ENCODE measurements around the gene PROZ.
A peak's percentile ranks its signal among the peaks of the same experiment; 100 is the strongest.

PROZ gene

GRCh38 chr13:113129480-113129879, 29.0 kb upstream of the PROZ start:
- Histone ChIP-seq H3K27ac (ENCODE audit: low read length, poor library complexity, severe bottlenecking) (no peak overlapping the region), H2BK120ac (ENCODE audit: low read depth, low read length) (no peak overlapping the region), H4K8ac (ENCODE audit: low read length) (no peak overlapping the region), H2BK5ac (ENCODE audit: low read depth, low read length, poor library complexity, severe bottlenecking) (no peak overlapping the region), H3K79me1 (replicated peaks; ENCODE audit: low read length, poor library complexity, severe bottlenecking) (no peaks in the 10 kb centered on the region), H2BK12ac (ENCODE audit: low read length in 2 of 2) (no peak overlapping the region), H2BK15ac (ENCODE audit: low read depth, poor library complexity, severe bottlenecking) (no peak overlapping the region), H3K18ac (ENCODE audit: low read depth in 1 of 2, low read length in 2 of 2) (no peak overlapping the region), H2AFZ (ENCODE audit: low read depth, low read length) (no peak overlapping the region), H3K9me3 (ENCODE audit: control insufficient read depth, low read length) (no peaks in the 10 kb centered on the region), H3K4me2 (ENCODE audit: low read length, poor library complexity, severe bottlenecking) (no peak overlapping the region), H3K27me3 (ENCODE audit: control insufficient read depth in 1 of 2, insufficient read depth in 1 of 2, low read length in 2 of 2) (peaks cover 7 to 24% of the 10 kb centered on the region in 2 experiments), H3K14ac (ENCODE audit: low read length in 2 of 2) (peak overlapping the region in 1 of 2 experiments; percentile 41), H3K23ac (ENCODE audit: low read length in 2 of 2) (no peak overlapping the region), H3K4me3 (ENCODE audit: insufficient read depth in 1 of 2, low read depth in 1 of 2, low read length in 2 of 2) (no peak overlapping the region), H3K4ac (ENCODE audit: low read depth in 1 of 2, low read length in 2 of 2) (no peak overlapping the region), H4K91ac (ENCODE audit: low read length) (no peak overlapping the region), H3K36me3 (ENCODE audit: control insufficient read depth in 1 of 2, insufficient read depth in 2 of 2, low read depth in 1 of 2, low read length in 2 of 2) (peaks cover 0 to 8% of the 10 kb centered on the region in 2 experiments), H2AK5ac (ENCODE audit: low read length, severe bottlenecking) (no peak overlapping the region), H3K4me1 (ENCODE audit: control insufficient read depth, insufficient read depth, low read depth, low read length) (no peaks in the 10 kb centered on the region), H3K9ac (ENCODE audit: low read length) (no peak overlapping the region)
- WGBS, result 79% methylated on average over 25 of the region's 27 CpGs
- no peak for DNase-seq

GRCh38 chr13:113129921-113130750, 28.3 kb upstream of the PROZ start:
- Histone ChIP-seq H3K27ac (ENCODE audit: low read length, poor library complexity, severe bottlenecking) (no peak overlapping the region), H2BK12ac (ENCODE audit: low read length in 2 of 2) (no peak overlapping the region), H3K4me3 (ENCODE audit: insufficient read depth in 1 of 2, low read depth in 1 of 2, low read length in 2 of 2) (peak overlapping the region in 1 of 2 experiments; percentile 20), H3K23ac (ENCODE audit: low read length in 2 of 2) (no peak overlapping the region), H3K4me1 (ENCODE audit: control insufficient read depth, insufficient read depth, low read depth, low read length) (no peaks in the 10 kb centered on the region), H2BK15ac (ENCODE audit: low read depth, poor library complexity, severe bottlenecking) (no peak overlapping the region), H4K8ac (ENCODE audit: low read length) (no peak overlapping the region), H3K36me3 (ENCODE audit: control insufficient read depth in 1 of 2, insufficient read depth in 2 of 2, low read depth in 1 of 2, low read length in 2 of 2) (peaks cover 0 to 8% of the 10 kb centered on the region in 2 experiments), H3K9ac (ENCODE audit: low read length) (no peak overlapping the region), H3K27me3 (ENCODE audit: control insufficient read depth in 1 of 2, insufficient read depth in 1 of 2, low read length in 2 of 2) (peaks cover 5 to 24% of the 10 kb centered on the region in 2 experiments), H4K91ac (ENCODE audit: low read length) (no peak overlapping the region), H3K14ac (ENCODE audit: low read length in 2 of 2) (no peak overlapping the region), H3K4me2 (ENCODE audit: low read length, poor library complexity, severe bottlenecking) (no peak overlapping the region), H3K79me1 (replicated peaks; ENCODE audit: low read length, poor library complexity, severe bottlenecking) (no peaks in the 10 kb centered on the region), H2AK5ac (ENCODE audit: low read length, severe bottlenecking) (no peak overlapping the region), H3K18ac (ENCODE audit: low read depth in 1 of 2, low read length in 2 of 2) (no peak overlapping the region), H2AFZ (ENCODE audit: low read depth, low read length) (no peak overlapping the region), H2BK120ac (ENCODE audit: low read depth, low read length) (no peak overlapping the region), H3K9me3 (ENCODE audit: control insufficient read depth, low read length) (no peaks in the 10 kb centered on the region), H2BK5ac (ENCODE audit: low read depth, low read length, poor library complexity, severe bottlenecking) (no peak overlapping the region), H3K4ac (ENCODE audit: low read depth in 1 of 2, low read length in 2 of 2) (no peak overlapping the region)
- 96% methylated on average over 60 of the region's 60 CpGs for WGBS
- DNase-seq, result no peak

- H3K9me3 ChIP-seq (ENCODE audit: control insufficient read depth, low read length), result no peaks in the 10 kb centered on the region
- H3K27ac ChIP-seq (ENCODE audit: low read length, poor library complexity, severe bottlenecking), result no peak overlapping the region
- H3K79me1 ChIP-seq (replicated peaks; ENCODE audit: low read length, poor library complexity, severe bottlenecking), result no peaks in the 10 kb centered on the region
- no peak overlapping the region for H4K91ac ChIP-seq (ENCODE audit: low read length)
- no peak overlapping the region for H2BK120ac ChIP-seq (ENCODE audit: low read depth, low read length)
- no peak overlapping the region for H2AFZ ChIP-seq (ENCODE audit: low read depth, low read length)
- DNase-seq, result no peak
- H3K9ac ChIP-seq (ENCODE audit: low read length), result no peak overlapping the region
- H3K4ac ChIP-seq (ENCODE audit: low read depth in 1 of 2, low read length in 2 of 2), result no peak overlapping the region
- H3K36me3 ChIP-seq (ENCODE audit: control insufficient read depth in 1 of 2, insufficient read depth in 2 of 2, low read depth in 1 of 2, low read length in 2 of 2), result no peaks in the 10 kb centered on the region
- H4K8ac ChIP-seq (ENCODE audit: low read length), result no peak overlapping the region
- H3K4me2 ChIP-seq (ENCODE audit: low read length, poor library complexity, severe bottlenecking), result no peak overlapping the region
- no peak overlapping the region for H2BK12ac ChIP-seq (ENCODE audit: low read length in 2 of 2)
- 100% methylated on average over 1 of the region's 2 CpGs for WGBS
- peaks cover 0 to 23% of the 10 kb centered on the region in 2 experiments for H3K27me3 ChIP-seq (ENCODE audit: control insufficient read depth in 1 of 2, insufficient read depth in 1 of 2, low read length in 2 of 2)
- peak overlapping the region; percentile 44 for H2BK5ac ChIP-seq (ENCODE audit: low read depth, low read length, poor library complexity, severe bottlenecking)
- H3K18ac ChIP-seq (ENCODE audit: low read depth in 1 of 2, low read length in 2 of 2), result no peak overlapping the region
- H3K4me1 ChIP-seq (ENCODE audit: control insufficient read depth, insufficient read depth, low read depth, low read length), result no peaks in the 10 kb centered on the region
- no peak overlapping the region for H3K4me3 ChIP-seq (ENCODE audit: insufficient read depth in 1 of 2, low read depth in 1 of 2, low read length in 2 of 2)
- H2BK15ac ChIP-seq (ENCODE audit: low read depth, poor library complexity, severe bottlenecking), result no peak overlapping the region
- H3K14ac ChIP-seq (ENCODE audit: low read length in 2 of 2), result no peak overlapping the region
- no peak overlapping the region for H2AK5ac ChIP-seq (ENCODE audit: low read length, severe bottlenecking)
- no peak overlapping the region for H3K23ac ChIP-seq (ENCODE audit: low read length in 2 of 2)
Measured at GRCh38 chr13:113135281-113135760, 23.1 kb upstream of the PROZ start.

- Histone ChIP-seq H3K4me1 (ENCODE audit: control insufficient read depth, insufficient read depth, low read depth, low read length) (no peaks in the 10 kb centered on the region), H3K9ac (ENCODE audit: low read length) (no peak overlapping the region), H3K27ac (ENCODE audit: low read length, poor library complexity, severe bottlenecking) (no peak overlapping the region), H3K4me2 (ENCODE audit: low read length, poor library complexity, severe bottlenecking) (no peak overlapping the region), H3K27me3 (ENCODE audit: control insufficient read depth in 1 of 2, insufficient read depth in 1 of 2, low read length in 2 of 2) (peaks cover 0 to 12% of the 10 kb centered on the region in 2 experiments), H3K36me3 (ENCODE audit: control insufficient read depth in 1 of 2, insufficient read depth in 2 of 2, low read depth in 1 of 2, low read length in 2 of 2) (peaks cover 0 to 9% of the 10 kb centered on the region in 2 experiments), H2AFZ (ENCODE audit: low read depth, low read length) (no peak overlapping the region), H2BK15ac (ENCODE audit: low read depth, poor library complexity, severe bottlenecking) (peak overlapping the region; percentile 57), H2AK5ac (ENCODE audit: low read length, severe bottlenecking) (no peak overlapping the region), H2BK120ac (ENCODE audit: low read depth, low read length) (no peak overlapping the region), H4K8ac (ENCODE audit: low read length) (no peak overlapping the region), H3K79me1 (replicated peaks; ENCODE audit: low read length, poor library complexity, severe bottlenecking) (no peaks in the 10 kb centered on the region), H3K9me3 (ENCODE audit: control insufficient read depth, low read length) (no peaks in the 10 kb centered on the region), H3K4ac (ENCODE audit: low read depth in 1 of 2, low read length in 2 of 2) (no peak overlapping the region), H3K18ac (ENCODE audit: low read depth in 1 of 2, low read length in 2 of 2) (no peak overlapping the region), H3K23ac (ENCODE audit: low read length in 2 of 2) (no peak overlapping the region), H4K91ac (ENCODE audit: low read length) (no peak overlapping the region), H2BK5ac (ENCODE audit: low read depth, low read length, poor library complexity, severe bottlenecking) (no peak overlapping the region), H3K14ac (ENCODE audit: low read length in 2 of 2) (no peak overlapping the region), H2BK12ac (ENCODE audit: low read length in 2 of 2) (no peak overlapping the region), H3K4me3 (ENCODE audit: insufficient read depth in 1 of 2, low read depth in 1 of 2, low read length in 2 of 2) (peak overlapping the region in 1 of 2 experiments; percentile 27)
- no peak for DNase-seq
- 96% methylated on average over 10 of the region's 11 CpGs for WGBS
Measured at GRCh38 chr13:113137691-113138298, 20.7 kb upstream of the PROZ start.
